ENCODE results near the gene IRS1.

IRS1 gene

DNA sequence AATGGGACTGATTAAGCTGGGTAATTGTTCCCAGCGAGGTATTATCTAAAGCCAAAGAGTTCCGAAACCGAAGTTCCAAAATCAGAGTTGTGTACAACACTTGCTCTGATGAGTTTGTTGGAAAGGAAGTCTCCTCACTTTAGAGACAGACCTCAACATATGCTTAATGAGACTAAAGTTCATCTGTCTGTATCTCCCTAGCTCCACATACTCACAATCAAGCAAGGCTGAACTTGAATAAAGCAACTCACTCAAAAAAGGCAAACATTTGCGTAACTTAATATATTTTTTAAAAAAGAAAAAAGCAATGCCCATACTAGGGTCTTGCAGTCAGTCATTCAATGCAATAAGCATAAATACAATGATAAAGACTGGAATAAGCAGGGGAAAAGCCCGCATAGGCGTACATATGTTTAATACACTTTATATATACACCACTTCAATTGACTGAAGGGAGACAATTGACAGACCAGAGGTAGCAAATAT is 60.0 kb downstream of the IRS1 start:
- Histone ChIP-seq H3K79me2 (ENCODE audit: control insufficient read depth, insufficient read depth, low read length, unreplicated experiment) (peaks cover 77% of the 10 kb centered on the region), H3K27ac (ENCODE audit: low read depth, low read length) (no peak overlapping the region), H3K4me1 (ENCODE audit: control insufficient read depth, insufficient read depth, low read length, unreplicated experiment) (peaks cover 35% of the 10 kb centered on the region), H3K36me3 (ENCODE audit: insufficient read depth, low read length) (peaks cover 26% of the 10 kb centered on the region), H3K27me3 (ENCODE audit: insufficient read depth, low read length) (no peaks in the 10 kb centered on the region), H2AFZ (ENCODE audit: low read length, unreplicated experiment) (no peak overlapping the region), H3K4me3 (ENCODE audit: low read depth, low read length) (no peak overlapping the region)

DNA sequence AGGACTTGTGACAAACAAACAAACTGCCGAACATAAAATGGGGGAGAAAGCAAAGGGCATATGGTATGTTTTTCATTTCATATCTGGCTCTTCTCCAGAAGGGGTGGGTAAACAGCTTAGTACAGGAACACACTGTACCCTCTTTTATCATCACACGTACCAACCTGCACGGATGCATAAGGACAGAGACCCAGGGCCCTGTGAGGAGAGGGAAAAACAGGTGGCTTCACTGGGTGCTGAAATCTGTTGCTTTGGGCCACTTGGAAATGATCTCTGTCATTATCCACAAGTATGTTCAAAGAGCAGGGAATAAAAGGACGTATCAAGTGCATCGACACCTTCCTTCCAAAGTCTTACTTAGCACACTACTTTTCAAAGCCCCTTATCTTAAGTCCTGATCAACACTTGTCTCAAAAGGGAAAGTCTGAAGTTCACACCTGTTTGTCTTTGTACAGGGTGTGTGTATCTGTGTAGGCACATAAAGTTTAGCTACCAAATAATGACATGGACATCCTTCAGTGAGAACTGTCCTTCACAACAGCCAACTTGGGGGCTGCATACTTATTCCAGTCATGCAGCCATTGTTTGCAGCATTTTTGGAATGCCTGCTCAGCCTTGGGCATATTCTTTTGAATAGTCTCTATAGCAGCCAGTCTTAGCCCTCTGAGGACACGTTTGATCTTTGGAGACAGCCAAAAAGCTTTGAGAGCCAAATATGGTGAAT is 60.6 kb downstream of the IRS1 start:
- H3K79me2 ChIP-seq (ENCODE audit: control insufficient read depth, insufficient read depth, low read length, unreplicated experiment) = peaks cover 71% of the 10 kb centered on the region
- H3K36me3 ChIP-seq (ENCODE audit: insufficient read depth, low read length) = peaks cover 22% of the 10 kb centered on the region
- no peak overlapping the region for H3K27ac ChIP-seq (ENCODE audit: low read depth, low read length)
- no peaks in the 10 kb centered on the region for H3K27me3 ChIP-seq (ENCODE audit: insufficient read depth, low read length)
- H2AFZ ChIP-seq (ENCODE audit: low read length, unreplicated experiment) = no peak overlapping the region
- peaks cover 35% of the 10 kb centered on the region for H3K4me1 ChIP-seq (ENCODE audit: control insufficient read depth, insufficient read depth, low read length, unreplicated experiment)
- no peak overlapping the region for H3K4me3 ChIP-seq (ENCODE audit: low read depth, low read length)

DNA sequence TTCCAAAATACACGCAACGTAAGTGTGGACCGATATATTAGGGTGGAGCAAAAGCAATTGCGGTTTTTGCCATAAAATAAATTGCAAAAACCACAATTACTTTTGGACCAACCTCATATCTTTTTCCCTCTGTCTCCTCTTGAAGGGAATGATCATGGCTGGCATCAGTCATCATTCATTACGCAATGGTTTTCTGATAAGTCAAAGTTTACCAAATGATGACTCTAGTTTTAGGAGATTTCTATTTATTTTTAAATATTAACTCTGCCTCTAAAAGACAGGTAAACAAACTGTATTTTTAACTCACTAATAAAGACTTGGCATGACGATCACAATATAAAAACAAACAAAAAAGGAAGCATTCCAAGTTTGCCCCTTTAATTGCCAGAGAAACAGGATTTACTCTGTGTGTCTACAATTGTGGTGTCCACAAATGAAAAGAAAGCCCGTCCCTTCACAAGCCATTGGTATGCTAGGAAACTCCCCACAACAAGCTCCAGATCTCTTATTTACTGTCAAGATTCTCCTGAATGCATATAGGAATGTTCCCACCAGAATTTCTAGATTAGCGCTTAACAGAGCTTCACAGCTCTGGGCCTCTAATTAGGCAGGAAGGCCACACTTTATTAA is 61.3 kb downstream of the IRS1 start:
- H3K27me3 ChIP-seq (ENCODE audit: insufficient read depth, low read length) = no peaks in the 10 kb centered on the region
- H3K79me2 ChIP-seq (ENCODE audit: control insufficient read depth, insufficient read depth, low read length, unreplicated experiment) = peaks cover 64% of the 10 kb centered on the region
- H3K27ac ChIP-seq (ENCODE audit: low read depth, low read length) = no peak overlapping the region
- no peak overlapping the region for H3K4me3 ChIP-seq (ENCODE audit: low read depth, low read length)
- H3K36me3 ChIP-seq (ENCODE audit: insufficient read depth, low read length) = peaks cover 28% of the 10 kb centered on the region
- H3K4me1 ChIP-seq (ENCODE audit: control insufficient read depth, insufficient read depth, low read length, unreplicated experiment) = peaks cover 35% of the 10 kb centered on the region
- no peak overlapping the region for H2AFZ ChIP-seq (ENCODE audit: low read length, unreplicated experiment)

DNA sequence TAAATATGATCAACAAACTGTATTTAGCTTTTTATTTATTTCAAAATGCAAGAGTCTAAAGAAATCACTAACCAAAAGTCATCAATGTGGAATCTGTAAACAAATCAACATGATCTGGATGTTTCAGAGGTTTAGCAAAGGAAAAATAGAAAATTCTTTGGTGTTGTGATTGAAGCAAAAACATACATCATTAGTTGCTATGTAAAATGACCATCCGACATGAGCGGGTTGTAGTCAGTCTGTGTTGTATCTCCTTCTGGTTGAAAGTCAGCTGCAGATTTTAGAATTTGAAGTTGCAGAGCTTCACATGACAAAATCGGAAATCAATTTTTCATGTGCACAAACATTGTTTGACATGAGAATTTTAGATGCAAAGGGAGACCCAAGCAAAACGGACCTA is 63.2 kb downstream of the IRS1 start:
- Histone ChIP-seq H3K79me2 (ENCODE audit: control insufficient read depth, insufficient read depth, low read length, unreplicated experiment) (peaks cover 45% of the 10 kb centered on the region), H3K36me3 (ENCODE audit: insufficient read depth, low read length) (peaks cover 30% of the 10 kb centered on the region), H2AFZ (ENCODE audit: low read length, unreplicated experiment) (no peak overlapping the region)

DNA sequence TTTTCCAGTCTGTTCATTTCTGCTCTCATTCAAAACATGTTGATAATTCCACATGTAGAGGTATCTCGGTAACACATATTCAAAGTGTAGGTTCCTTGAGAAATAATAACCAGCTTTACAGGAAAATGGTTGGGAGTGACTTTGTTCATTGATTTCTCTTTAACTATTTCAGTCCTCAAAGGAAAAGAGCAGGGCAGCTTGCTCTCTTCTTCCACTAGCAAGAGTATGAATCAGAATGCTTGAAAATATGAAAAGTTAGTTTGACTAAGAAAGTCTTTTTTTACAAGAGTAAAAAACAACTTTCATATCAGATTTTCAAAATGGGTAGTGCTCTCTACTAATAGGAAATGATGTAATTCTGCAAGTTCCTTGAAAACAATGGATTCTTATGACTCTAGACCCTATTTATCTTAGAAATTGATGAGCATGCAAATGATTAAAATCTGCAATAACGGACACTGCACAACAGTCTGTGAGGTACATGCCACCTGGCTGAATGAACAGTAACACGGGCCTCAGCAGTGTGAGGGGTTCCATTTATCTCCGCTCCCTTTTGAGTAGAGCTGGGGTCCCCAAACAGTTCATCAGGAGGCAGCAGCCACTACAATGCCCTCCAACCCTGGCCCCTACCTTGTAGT is 65.6 kb downstream of the IRS1 start:
- H2AFZ ChIP-seq (ENCODE audit: low read length, unreplicated experiment) = no peak overlapping the region
- H3K36me3 ChIP-seq (ENCODE audit: insufficient read depth, low read length) = peaks cover 27% of the 10 kb centered on the region
- H3K27ac ChIP-seq (ENCODE audit: low read depth, low read length) = peak overlapping the region; percentile 5; the same call in 1 of the 2 replicates
- peaks cover 10% of the 10 kb centered on the region for H3K4me1 ChIP-seq (ENCODE audit: control insufficient read depth, insufficient read depth, low read length, unreplicated experiment)
- no peak overlapping the region for H3K4me3 ChIP-seq (ENCODE audit: low read depth, low read length)
- peaks cover 23% of the 10 kb centered on the region for H3K79me2 ChIP-seq (ENCODE audit: control insufficient read depth, insufficient read depth, low read length, unreplicated experiment)
- no peaks in the 10 kb centered on the region for H3K27me3 ChIP-seq (ENCODE audit: insufficient read depth, low read length)

More for the DNA sequence above, 63.2 kb downstream of the IRS1 start:
- Histone ChIP-seq H3K27ac (ENCODE audit: low read depth, low read length) (no peak overlapping the region), H3K4me1 (ENCODE audit: control insufficient read depth, insufficient read depth, low read length, unreplicated experiment) (peaks cover 22% of the 10 kb centered on the region), H3K27me3 (ENCODE audit: insufficient read depth, low read length) (no peaks in the 10 kb centered on the region), H3K4me3 (ENCODE audit: low read depth, low read length) (no peak overlapping the region)

DNA sequence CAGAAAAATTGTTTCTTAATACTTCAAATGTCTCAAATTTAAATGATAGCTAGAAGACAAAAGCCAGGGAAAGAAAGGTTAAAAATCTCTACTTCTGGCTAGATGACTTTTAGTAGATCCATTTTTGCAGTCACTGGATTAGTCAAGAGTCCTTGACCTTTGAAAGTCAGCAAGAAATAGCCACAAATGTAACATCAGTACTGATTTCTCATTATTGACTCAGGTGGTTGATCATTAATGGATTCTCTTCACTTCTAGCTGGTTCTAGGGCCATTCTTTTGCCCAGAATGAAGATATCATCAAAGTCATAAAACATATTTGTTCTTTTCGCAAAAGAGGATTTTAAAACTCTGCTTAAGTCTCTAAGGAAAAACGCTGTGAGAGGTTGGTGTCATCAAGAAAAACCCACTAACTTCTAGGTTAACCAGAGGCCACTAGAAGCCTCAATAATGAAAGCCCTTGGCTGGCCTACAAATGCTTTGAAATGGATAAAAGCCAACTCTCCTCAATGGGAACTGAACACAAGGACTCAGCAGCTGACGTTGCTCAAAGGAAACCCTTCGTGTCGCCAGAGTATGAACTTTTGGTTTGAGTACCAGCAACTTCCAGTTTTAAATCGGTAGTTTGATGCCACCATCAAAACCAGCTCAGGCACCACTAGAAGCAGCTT is 66.3 kb downstream of the IRS1 start:
- no peak overlapping the region for H3K4me3 ChIP-seq (ENCODE audit: low read depth, low read length)
- H3K36me3 ChIP-seq (ENCODE audit: insufficient read depth, low read length) = peaks cover 27% of the 10 kb centered on the region
- no peak overlapping the region for H2AFZ ChIP-seq (ENCODE audit: low read length, unreplicated experiment)
- H3K27me3 ChIP-seq (ENCODE audit: insufficient read depth, low read length) = no peaks in the 10 kb centered on the region
- peaks cover 16% of the 10 kb centered on the region for H3K79me2 ChIP-seq (ENCODE audit: control insufficient read depth, insufficient read depth, low read length, unreplicated experiment)
- H3K4me1 ChIP-seq (ENCODE audit: control insufficient read depth, insufficient read depth, low read length, unreplicated experiment) = peaks cover 3% of the 10 kb centered on the region
- H3K27ac ChIP-seq (ENCODE audit: low read depth, low read length) = peak overlapping the region; percentile 5; the same call in 1 of the 2 replicates

DNA sequence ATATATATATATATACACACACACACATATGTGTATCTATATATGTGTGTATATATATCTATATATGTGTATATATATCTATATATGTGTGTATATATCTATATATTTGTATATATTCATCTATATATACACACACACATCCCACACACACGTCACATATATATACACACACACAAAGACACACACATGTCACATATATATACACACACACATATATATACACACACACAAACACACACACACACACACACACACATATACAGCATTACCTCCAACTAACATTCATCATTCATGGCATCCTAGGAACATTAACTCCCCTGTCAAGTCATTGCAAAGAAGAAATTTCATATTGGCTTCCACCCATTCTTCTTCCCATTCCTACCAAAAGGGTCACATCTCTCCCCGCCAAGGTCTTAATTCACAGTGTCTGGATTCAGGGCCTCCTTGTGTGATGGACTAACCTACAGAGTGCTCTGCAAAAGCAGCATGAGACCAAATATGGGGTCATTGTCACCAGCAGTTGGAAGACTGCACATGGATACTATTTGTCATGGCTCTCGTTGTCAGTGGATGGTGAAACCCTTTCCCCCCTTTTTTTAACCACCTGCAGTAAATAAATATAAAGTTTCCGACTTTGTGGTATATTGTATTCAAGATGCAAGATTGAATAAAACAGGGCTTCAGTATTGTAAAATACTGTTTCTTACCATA is 67.0 kb downstream of the IRS1 start:
- Histone ChIP-seq H3K36me3 (ENCODE audit: insufficient read depth, low read length) (peaks cover 23% of the 10 kb centered on the region), H3K4me3 (ENCODE audit: low read depth, low read length) (no peak overlapping the region), H2AFZ (ENCODE audit: low read length, unreplicated experiment) (no peak overlapping the region), H3K4me1 (ENCODE audit: control insufficient read depth, insufficient read depth, low read length, unreplicated experiment) (peaks cover 3% of the 10 kb centered on the region), H3K79me2 (ENCODE audit: control insufficient read depth, insufficient read depth, low read length, unreplicated experiment) (peaks cover 12% of the 10 kb centered on the region), H3K27me3 (ENCODE audit: insufficient read depth, low read length) (no peaks in the 10 kb centered on the region), H3K27ac (ENCODE audit: low read depth, low read length) (no peak overlapping the region)

DNA sequence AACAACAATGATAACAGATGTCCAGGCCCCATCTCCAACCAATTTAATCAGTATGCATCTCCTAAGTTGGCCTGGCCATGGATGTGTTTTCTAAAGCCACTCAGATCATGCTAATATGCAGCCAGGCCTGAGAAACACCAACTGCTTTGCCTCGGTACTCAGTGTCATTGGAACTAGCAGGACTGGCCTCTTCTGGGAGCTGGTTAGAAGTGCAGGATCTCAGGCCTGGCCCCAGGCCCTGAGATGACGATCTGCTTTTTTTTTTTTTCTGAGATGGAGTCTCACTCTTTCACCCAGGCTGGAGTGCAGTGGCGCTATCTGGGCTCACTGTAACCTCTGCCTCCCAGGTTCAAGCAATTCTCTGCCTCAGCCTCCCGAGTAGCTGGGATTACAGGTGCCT is 69.1 kb downstream of the IRS1 start:
- Histone ChIP-seq H3K27ac (ENCODE audit: low read depth, low read length) (no peak overlapping the region), H3K36me3 (ENCODE audit: insufficient read depth, low read length) (peaks cover 19% of the 10 kb centered on the region; the same call in 1 of the 2 replicates), H3K79me2 (ENCODE audit: control insufficient read depth, insufficient read depth, low read length, unreplicated experiment) (no peaks in the 10 kb centered on the region), H3K27me3 (ENCODE audit: insufficient read depth, low read length) (no peaks in the 10 kb centered on the region), H3K4me1 (ENCODE audit: control insufficient read depth, insufficient read depth, low read length, unreplicated experiment) (peaks cover 19% of the 10 kb centered on the region), H3K4me3 (ENCODE audit: low read depth, low read length) (no peak overlapping the region), H2AFZ (ENCODE audit: low read length, unreplicated experiment) (no peak overlapping the region)

DNA sequence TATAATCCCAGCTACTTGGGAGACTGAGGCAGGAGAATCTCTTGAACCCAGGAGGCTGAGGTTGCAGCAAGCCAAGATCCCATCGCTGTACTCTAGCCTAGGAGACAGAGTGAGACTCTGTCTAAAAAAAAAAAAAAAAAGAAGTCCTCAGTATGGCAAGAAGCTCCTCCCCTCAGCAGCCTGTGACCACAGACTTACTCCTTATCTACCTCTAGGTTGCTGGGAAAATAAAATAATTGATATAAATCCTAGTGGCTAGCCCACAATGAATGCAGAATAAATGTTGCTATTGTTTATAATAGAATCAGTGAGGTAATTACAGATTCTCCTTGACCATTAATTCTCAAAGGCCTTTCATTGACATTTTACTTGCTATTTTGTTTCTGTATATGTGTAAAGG is 70.6 kb downstream of the IRS1 start:
- 0 out of 2 replicates have a peak, but pooled peaks cover 8% of the 10 kb centered on the region for H3K36me3 ChIP-seq (ENCODE audit: insufficient read depth, low read length)

DNA sequence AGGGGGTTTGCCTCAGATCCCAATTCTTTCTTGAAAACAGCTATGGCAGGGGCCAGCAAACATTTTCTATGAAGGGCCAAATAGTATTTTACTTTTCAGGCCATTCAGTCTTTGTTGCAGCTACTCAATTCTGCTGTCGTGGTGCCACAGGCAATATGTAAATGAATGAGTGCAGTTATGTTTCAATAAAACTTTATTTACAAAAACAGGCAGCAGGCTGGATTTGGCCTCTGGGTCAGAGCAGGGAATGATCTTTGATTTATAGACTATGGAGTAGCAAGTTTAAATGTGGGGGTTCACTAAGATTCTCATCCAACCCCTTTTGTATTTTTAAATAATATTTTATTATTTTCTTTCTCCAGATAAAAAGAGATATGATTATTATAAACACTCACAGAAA is 72.4 kb downstream of the IRS1 start:
- H3K36me3 ChIP-seq (ENCODE audit: insufficient read depth, low read length) = no peaks in the 10 kb centered on the region
- peak overlapping the region; percentile 66 for H3K27ac ChIP-seq (ENCODE audit: low read depth, low read length)
- no peaks in the 10 kb centered on the region for H3K79me2 ChIP-seq (ENCODE audit: control insufficient read depth, insufficient read depth, low read length, unreplicated experiment)
- H2AFZ ChIP-seq (ENCODE audit: low read length, unreplicated experiment) = no peak overlapping the region
- no peaks in the 10 kb centered on the region for H3K27me3 ChIP-seq (ENCODE audit: insufficient read depth, low read length)
- peaks cover 37% of the 10 kb centered on the region for H3K4me1 ChIP-seq (ENCODE audit: control insufficient read depth, insufficient read depth, low read length, unreplicated experiment)
- H3K4me3 ChIP-seq (ENCODE audit: low read depth, low read length) = no peak overlapping the region

More for the DNA sequence above, 70.6 kb downstream of the IRS1 start:
- H3K4me1 ChIP-seq (ENCODE audit: control insufficient read depth, insufficient read depth, low read length, unreplicated experiment) = peaks cover 27% of the 10 kb centered on the region
- no peaks in the 10 kb centered on the region for H3K27me3 ChIP-seq (ENCODE audit: insufficient read depth, low read length)
- H3K79me2 ChIP-seq (ENCODE audit: control insufficient read depth, insufficient read depth, low read length, unreplicated experiment) = no peaks in the 10 kb centered on the region
- no peak overlapping the region for H3K27ac ChIP-seq (ENCODE audit: low read depth, low read length)
- H3K4me3 ChIP-seq (ENCODE audit: low read depth, low read length) = no peak overlapping the region
- H2AFZ ChIP-seq (ENCODE audit: low read length, unreplicated experiment) = no peak overlapping the region
